ENCODE data around the gene TMEM11. TPM values are rescaled to one million over a fixed set of nuclear protein-coding genes. Genes with fewer than 3 reads are reported as not detected.

TMEM11 gene
- total and polyA plus RNA-seq, 2 donors (not counting 1 experiment from before 2014, with no cell fraction given): 21.4 to 25.3 TPM

GRCh38 chr17:21157586-21158370 lies 56.2 kb downstream of the TMEM11 start:
- intact Hi-C loops (cut with micrococcal nuclease): no loop called here
- H4K20me1 ChIP-seq (ENCODE audit: control insufficient read depth, insufficient read depth, low read length, poor library complexity, severe bottlenecking): no peaks in the 10 kb centered on the region
- no peaks in the 10 kb centered on the region for H3K36me3 ChIP-seq (replicated peaks in 1 of 2; ENCODE audit: control extremely low read depth in 1 of 2, control insufficient read depth in 1 of 2, extremely low read depth in 1 of 2, insufficient read depth in 2 of 2, low read length in 1 of 2)
- H3K79me2 ChIP-seq (ENCODE audit: control insufficient read depth, insufficient read depth, low read length): no peaks in the 10 kb centered on the region
- H2AFZ ChIP-seq (ENCODE audit: insufficient read depth, low read depth, low read length, poor library complexity, severe bottlenecking): no peak overlapping the region
- peaks cover 0 to 5% (median 3%) of the 10 kb centered on the region in 3 donors for H3K9me3 ChIP-seq (ENCODE audit: control extremely low read depth in 1 of 3, control insufficient read depth in 2 of 3, insufficient read depth in 1 of 3, low read length in 2 of 3)
- TF ChIP-seq EZH2 (IDR thresholded peaks at IDR 0.05; ENCODE audit: borderline replicate concordance, insufficient read depth, low read depth, low read length, poor library complexity, severe bottlenecking): no peak
- no peak for TF ChIP-seq CTCF (IDR thresholded peaks at IDR 0.05)
- no peak overlapping the region for H3K27ac ChIP-seq (ENCODE audit: low read length in 2 of 2)
- H3K4me2 ChIP-seq (replicated peaks; ENCODE audit: low read depth, low read length, poor library complexity, severe bottlenecking): no peak overlapping the region
- ChIA-PET POLR2A (no interaction called here), CTCF (interaction anchor here (0.7 kb wide), 1 partner anchor 36 kb away, joined by 3 read pairs; no protein-coding TSS in a partner anchor)
- Mint-ChIP-seq H3K27ac (no peak overlapping the region), H3K4me3 (no peak overlapping the region), H3K27me3 (no peaks in the 10 kb centered on the region), H3K4me1 (peaks cover 2% of the 10 kb centered on the region), H3K9me3 (ENCODE audit: insufficient read depth) (peaks cover 6% of the 10 kb centered on the region)
- no peak overlapping the region for H3K9ac ChIP-seq (ENCODE audit: low read length)
- no peaks in the 10 kb centered on the region for H3K4me1 ChIP-seq (ENCODE audit: control insufficient read depth in 2 of 2, insufficient read depth in 2 of 2, low read length in 2 of 2)
- DNase-seq: no peak
- no peaks in the 10 kb centered on the region for H3K27me3 ChIP-seq (replicated peaks in 1 of 4; ENCODE audit: control extremely low read depth in 1 of 4, control insufficient read depth in 3 of 4, insufficient read depth in 4 of 4, low read length in 3 of 4)
- 100% methylated on average over 1 of the region's 1 CpG for WGBS (ENCODE audit: insufficient coverage)
- H3K4me3 ChIP-seq (ENCODE audit: control extremely low read depth in 1 of 5, extremely low read depth in 1 of 5, insufficient read depth in 1 of 5, low read depth in 2 of 5, low read length in 4 of 5): no peak overlapping the region
- no peak for ATAC-seq (ENCODE audit: low read depth)

- intact Hi-C loops (cut with micrococcal nuclease): no loop called here
- Histone ChIP-seq H3K4me3 (ENCODE audit: control extremely low read depth in 1 of 5, extremely low read depth in 1 of 5, insufficient read depth in 1 of 5, low read depth in 2 of 5, low read length in 4 of 5) (no peak overlapping the region), H2AFZ (ENCODE audit: insufficient read depth, low read depth, low read length, poor library complexity, severe bottlenecking) (no peak overlapping the region), H3K27ac (ENCODE audit: low read length in 2 of 2) (no peak overlapping the region), H3K9me3 (ENCODE audit: control extremely low read depth in 1 of 3, control insufficient read depth in 2 of 3, insufficient read depth in 1 of 3, low read length in 2 of 3) (peaks cover 3 to 19% (median 7%) of the 10 kb centered on the region in 3 donors), H3K4me2 (replicated peaks; ENCODE audit: low read depth, low read length, poor library complexity, severe bottlenecking) (no peak overlapping the region), H3K27me3 (replicated peaks in 1 of 4; ENCODE audit: control extremely low read depth in 1 of 4, control insufficient read depth in 3 of 4, insufficient read depth in 4 of 4, low read length in 3 of 4) (no peaks in the 10 kb centered on the region), H3K9ac (ENCODE audit: low read length) (no peak overlapping the region), H3K79me2 (ENCODE audit: control insufficient read depth, insufficient read depth, low read length) (no peaks in the 10 kb centered on the region), H4K20me1 (ENCODE audit: control insufficient read depth, insufficient read depth, low read length, poor library complexity, severe bottlenecking) (no peaks in the 10 kb centered on the region), H3K4me1 (ENCODE audit: control insufficient read depth in 2 of 2, insufficient read depth in 2 of 2, low read length in 2 of 2) (no peaks in the 10 kb centered on the region), H3K36me3 (replicated peaks in 1 of 2; ENCODE audit: control extremely low read depth in 1 of 2, control insufficient read depth in 1 of 2, extremely low read depth in 1 of 2, insufficient read depth in 2 of 2, low read length in 1 of 2) (peaks cover 0 to under 1% of the 10 kb centered on the region in 2 experiments)
- ATAC-seq (ENCODE audit: low read depth) (no peak), DNase-seq (no peak)
- Mint-ChIP-seq H3K27me3 (no peaks in the 10 kb centered on the region), H3K9me3 (ENCODE audit: insufficient read depth) (peaks cover 6% of the 10 kb centered on the region), H3K4me1 (peaks cover 4% of the 10 kb centered on the region), H3K27ac (no peak overlapping the region), H3K4me3 (no peak overlapping the region)
- TF ChIP-seq CTCF (IDR thresholded peaks at IDR 0.05): no peak
- TF ChIP-seq EZH2 (IDR thresholded peaks at IDR 0.05; ENCODE audit: borderline replicate concordance, insufficient read depth, low read depth, low read length, poor library complexity, severe bottlenecking): no peak
- POLR2A ChIA-PET: no interaction called here
- no CpG with 5 or more reads among the region's 1 CpG for WGBS (ENCODE audit: insufficient coverage)
- CTCF ChIA-PET: no interaction called here
Measured at GRCh38 chr17:21152731-21153130, 61.2 kb downstream of the TMEM11 start.
